WTC11 (cell line): Measurements from ENCODE around the gene PUM1. TPM values are rescaled to one million over a fixed set of nuclear protein-coding genes. Genes with fewer than 3 reads are reported as not detected.

Experiments used
- ATAC-seq: fragments of 200-7000 bp; cut with Tn5 transposase; 2 replicates; pipeline ENCODE4 v1.10.0; 2021; ENCODE audit warnings: mild to moderate bottlenecking, moderate library complexity
- CTCF ChIA-PET: fragments of 300-600 bp; sonication (Branson Sonifier 250); formaldehyde crosslinking; loops from one replicate; lab custom pipeline; 2021; ENCODE audit warnings: antibody characterized with exemption; lab: Charles Lee
- POLR2A ChIA-PET: fragments of 350-600 bp; sonication (Branson Sonifier 250); formaldehyde crosslinking; loops from one replicate; lab custom pipeline; 2021; ENCODE audit warnings: antibody characterized with exemption; lab: Charles Lee
- DNase-seq: peaks from one replicate; pipeline ENCODE4 v3.0.0; 2021; ENCODE audit warnings: low spot score
- H3K27ac Mint-ChIP-seq: 2 replicates; pipeline ENCODE4 v1.8.0; 2021; ENCODE audit warnings: mixed read lengths
- H3K27me3 Mint-ChIP-seq: 2 replicates; pipeline ENCODE4 v1.8.0; 2021; ENCODE audit warnings: low read depth, mild to moderate bottlenecking, moderate library complexity, mixed read lengths
- H3K36me3 Mint-ChIP-seq: 2 replicates; pipeline ENCODE4 v1.8.0; 2021; ENCODE audit warnings: mixed read lengths
- H3K4me1 Mint-ChIP-seq: 2 replicates; pipeline ENCODE4 v1.8.0; 2022; ENCODE audit warnings: mixed read lengths
- H3K4me3 Mint-ChIP-seq: 2 replicates; pipeline ENCODE4 v1.8.0; 2021; ENCODE audit warnings: mild to moderate bottlenecking, moderate library complexity, mixed read lengths
- H3K9me3 Mint-ChIP-seq: 2 replicates; pipeline ENCODE4 v1.8.0; 2021; ENCODE audit warnings: mixed read lengths
- ATF1 ChIP-seq: sonication (generic); formaldehyde crosslinking; IDR thresholded peaks from 2 replicates; pipeline ENCODE4 v1.8.1; 2023; ENCODE audit warnings: mild to moderate bottlenecking, moderate library complexity, missing genetic modification reagents
- ELF4 ChIP-seq: sonication (generic); formaldehyde crosslinking; IDR thresholded peaks from 2 replicates; pipeline ENCODE4 v1.8.1; 2022; ENCODE audit warnings: low read depth, mild to moderate bottlenecking, moderate library complexity, missing genetic modification reagents
- HMGA2 ChIP-seq: fragments of 250-450 bp; sonication (Bioruptor Pico); IDR thresholded peaks from 2 replicates; pipeline ENCODE4 v1.4.0; 2021; ENCODE audit warnings: mild to moderate bottlenecking, moderate library complexity
- HMGXB4 ChIP-seq: sonication (generic); formaldehyde crosslinking; IDR thresholded peaks from 2 replicates; pipeline ENCODE4 v1.8.1; 2023; ENCODE audit warnings: mild to moderate bottlenecking, moderate library complexity, missing genetic modification reagents
- JUN ChIP-seq: sonication (generic); formaldehyde crosslinking; IDR thresholded peaks from 2 replicates; pipeline ENCODE4 v1.8.0; 2023; ENCODE audit warnings: mild to moderate bottlenecking, missing genetic modification reagents
- NR2C2 ChIP-seq: sonication (generic); formaldehyde crosslinking; IDR thresholded peaks from 2 replicates; pipeline ENCODE4 v1.8.0; 2022; ENCODE audit warnings: mild to moderate bottlenecking, missing genetic modification reagents
- PREB ChIP-seq: sonication (generic); formaldehyde crosslinking; IDR thresholded peaks from 2 replicates; pipeline ENCODE4 v1.8.1; 2022; ENCODE audit warnings: mild to moderate bottlenecking, missing genetic modification reagents, moderate library complexity, borderline replicate concordance
- TEAD4 ChIP-seq: sonication (generic); formaldehyde crosslinking; IDR thresholded peaks from 2 replicates; pipeline ENCODE4 v1.8.0; 2022; ENCODE audit warnings: mild to moderate bottlenecking, missing genetic modification reagents
- ZNF232 ChIP-seq: sonication (generic); formaldehyde crosslinking; IDR thresholded peaks from 2 replicates; pipeline ENCODE4 v1.8.0; 2022; ENCODE audit warnings: mild to moderate bottlenecking, missing genetic modification reagents
- ZNF317 ChIP-seq: sonication (generic); formaldehyde crosslinking; IDR thresholded peaks from 2 replicates; pipeline ENCODE4 v1.8.1; 2023; ENCODE audit warnings: low read depth, mild to moderate bottlenecking, moderate library complexity, missing genetic modification reagents, borderline replicate concordance
- ZNF671 ChIP-seq: fragments of 250-450 bp; sonication (Bioruptor Pico); IDR thresholded peaks from 2 replicates; pipeline ENCODE4 v1.8.0; 2021; ENCODE audit warnings: mild to moderate bottlenecking
- ZSCAN18 ChIP-seq: fragments of 250-450 bp; sonication (Bioruptor Pico); IDR thresholded peaks from 2 replicates; pipeline ENCODE4 v2.1.2; 2022; ENCODE audit warnings: mild to moderate bottlenecking, moderate library complexity
- total RNA-seq: library from RNA; stranded (reverse); gene quantifications from 3 replicates; pipeline ENCODE4 v1.2.3, GENCODE V29; 2021
- TF ChIP-seq, protein P1 (sequence below): fragments of 250-450 bp; sonication (Bioruptor Pico); IDR thresholded peaks from 2 replicates; pipeline ENCODE4 v1.9.0; 2021; ENCODE audit warnings: moderate library complexity, mild to moderate bottlenecking, inconsistent platforms, borderline replicate concordance
- TF ChIP-seq, protein P2 (sequence below): sonication (generic); formaldehyde crosslinking; IDR thresholded peaks from 2 replicates; pipeline ENCODE4 v1.8.0; 2023; ENCODE audit warnings: missing genetic modification reagents, mild to moderate bottlenecking, borderline replicate concordance

The PUM1 gene
- total RNA-seq, 1 experiment from 2014 or later = 147 TPM

GRCh38 chr1:30977511-30977910, 88.0 kb downstream of the PUM1 start:
- no peak overlapping the region for H3K4me3 Mint-ChIP-seq
- peak overlapping the region; percentile 87 for H3K27ac Mint-ChIP-seq
- no peak for ATAC-seq
- H3K27me3 Mint-ChIP-seq = no peaks in the 10 kb centered on the region
- H3K4me1 Mint-ChIP-seq = peaks cover 11% of the 10 kb centered on the region; the same call in 1 of the 2 replicates
- TF ChIP-seq ZNF671 = no peak
- no peak for TF ChIP-seq ZNF317 (CRISPR knock-in tag)
- no peak for TF ChIP-seq HMGXB4 (CRISPR knock-in tag)
- no peak for TF ChIP-seq ELF4 (CRISPR knock-in tag)
- TF ChIP-seq PREB (CRISPR knock-in tag) = no peak
- TF ChIP-seq, protein P1, sequence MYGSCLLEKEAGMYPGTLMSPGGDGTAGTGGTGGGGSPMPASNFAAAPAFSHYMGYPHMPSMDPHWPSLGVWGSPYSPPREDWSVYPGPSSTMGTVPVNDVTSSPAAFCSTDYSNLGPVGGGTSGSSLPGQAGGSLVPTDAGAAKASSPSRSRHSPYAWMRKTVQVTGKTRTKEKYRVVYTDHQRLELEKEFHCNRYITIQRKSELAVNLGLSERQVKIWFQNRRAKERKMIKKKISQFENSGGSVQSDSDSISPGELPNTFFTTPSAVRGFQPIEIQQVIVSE = no peak
- no peak for TF ChIP-seq JUN
- TF ChIP-seq NR2C2 = no peak
- TF ChIP-seq HMGA2 (CRISPR knock-in tag) = no peak
- TF ChIP-seq, protein P2, sequence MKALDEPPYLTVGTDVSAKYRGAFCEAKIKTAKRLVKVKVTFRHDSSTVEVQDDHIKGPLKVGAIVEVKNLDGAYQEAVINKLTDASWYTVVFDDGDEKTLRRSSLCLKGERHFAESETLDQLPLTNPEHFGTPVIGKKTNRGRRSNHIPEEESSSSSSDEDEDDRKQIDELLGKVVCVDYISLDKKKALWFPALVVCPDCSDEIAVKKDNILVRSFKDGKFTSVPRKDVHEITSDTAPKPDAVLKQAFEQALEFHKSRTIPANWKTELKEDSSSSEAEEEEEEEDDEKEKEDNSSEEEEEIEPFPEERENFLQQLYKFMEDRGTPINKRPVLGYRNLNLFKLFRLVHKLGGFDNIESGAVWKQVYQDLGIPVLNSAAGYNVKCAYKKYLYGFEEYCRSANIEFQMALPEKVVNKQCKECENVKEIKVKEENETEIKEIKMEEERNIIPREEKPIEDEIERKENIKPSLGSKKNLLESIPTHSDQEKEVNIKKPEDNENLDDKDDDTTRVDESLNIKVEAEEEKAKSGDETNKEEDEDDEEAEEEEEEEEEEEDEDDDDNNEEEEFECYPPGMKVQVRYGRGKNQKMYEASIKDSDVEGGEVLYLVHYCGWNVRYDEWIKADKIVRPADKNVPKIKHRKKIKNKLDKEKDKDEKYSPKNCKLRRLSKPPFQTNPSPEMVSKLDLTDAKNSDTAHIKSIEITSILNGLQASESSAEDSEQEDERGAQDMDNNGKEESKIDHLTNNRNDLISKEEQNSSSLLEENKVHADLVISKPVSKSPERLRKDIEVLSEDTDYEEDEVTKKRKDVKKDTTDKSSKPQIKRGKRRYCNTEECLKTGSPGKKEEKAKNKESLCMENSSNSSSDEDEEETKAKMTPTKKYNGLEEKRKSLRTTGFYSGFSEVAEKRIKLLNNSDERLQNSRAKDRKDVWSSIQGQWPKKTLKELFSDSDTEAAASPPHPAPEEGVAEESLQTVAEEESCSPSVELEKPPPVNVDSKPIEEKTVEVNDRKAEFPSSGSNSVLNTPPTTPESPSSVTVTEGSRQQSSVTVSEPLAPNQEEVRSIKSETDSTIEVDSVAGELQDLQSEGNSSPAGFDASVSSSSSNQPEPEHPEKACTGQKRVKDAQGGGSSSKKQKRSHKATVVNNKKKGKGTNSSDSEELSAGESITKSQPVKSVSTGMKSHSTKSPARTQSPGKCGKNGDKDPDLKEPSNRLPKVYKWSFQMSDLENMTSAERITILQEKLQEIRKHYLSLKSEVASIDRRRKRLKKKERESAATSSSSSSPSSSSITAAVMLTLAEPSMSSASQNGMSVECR (CRISPR knock-in tag) = no peak
- no peak for TF ChIP-seq ZSCAN18
- TF ChIP-seq ATF1 (CRISPR knock-in tag) = no peak
- no peak for TF ChIP-seq TEAD4
- peaks cover 58% of the 10 kb centered on the region for H3K36me3 Mint-ChIP-seq
- no peak for DNase-seq
- POLR2A ChIA-PET = no interaction called here
- CTCF ChIA-PET = no interaction called here
- no peaks in the 10 kb centered on the region for H3K9me3 Mint-ChIP-seq

GRCh38 chr1:30977105-30977504, 88.4 kb downstream of the PUM1 start:
- Mint-ChIP-seq H3K4me3 (no peak overlapping the region), H3K36me3 (peaks cover 55% of the 10 kb centered on the region)

More at GRCh38 chr1:30977105-30977504, 88.4 kb downstream of the PUM1 start:
- H3K4me1 Mint-ChIP-seq = peaks cover 11% of the 10 kb centered on the region; the same call in 1 of the 2 replicates
- ChIA-PET POLR2A (no interaction called here), CTCF (interaction anchor here (0.6 kb wide), 1 partner anchor 1661 kb away, joined by 6 read pairs; no protein-coding TSS in a partner anchor)
- no peak for DNase-seq
- peak; percentile 61 for ATAC-seq
- H3K9me3 Mint-ChIP-seq = no peaks in the 10 kb centered on the region
- no peak for TF ChIP-seq ZNF232 (CRISPR knock-in tag)
- H3K27me3 Mint-ChIP-seq = no peaks in the 10 kb centered on the region
- H3K27ac Mint-ChIP-seq = peak overlapping the region; percentile 87; the same call in 1 of the 2 replicates
